ENCODE results near the gene FGF2. TPM values are rescaled to one million over a fixed set of nuclear protein-coding genes. Genes with fewer than 3 reads are reported as not detected.
"Not testable (repeated sequence)": the region's sequence is repeated elsewhere in the genome, so short reads cannot be mapped to it uniquely, and the experiment has no call there.

Gene FGF2
- total and polyA plus RNA-seq, 2 donors (not counting 1 experiment from before 2014, with no cell fraction given) = 0.13 TPM; not detected in 1

DNA sequence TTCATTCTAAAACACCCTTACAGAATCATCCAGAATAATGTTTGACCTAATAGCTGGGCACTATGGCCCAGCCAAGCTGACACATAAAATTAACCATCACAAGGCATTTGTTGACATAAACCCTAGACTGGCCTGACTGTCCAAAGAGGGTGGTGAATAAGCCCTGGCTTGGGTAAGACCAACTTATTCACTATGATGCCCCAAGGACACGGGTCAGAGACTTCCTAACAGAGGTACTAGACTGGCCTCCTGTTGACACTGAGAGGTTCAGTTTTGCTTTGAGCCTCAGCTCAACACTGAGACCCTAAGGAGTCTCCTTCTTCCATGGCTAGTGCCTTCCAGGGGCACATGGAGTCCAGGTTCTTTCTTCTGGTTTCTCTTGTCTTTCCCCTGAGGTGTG is 21.3 kb downstream of the FGF2 start:
- H3K27me3 Mint-ChIP-seq = peaks cover 20% of the 10 kb centered on the region

GRCh38 chr4:122849789-122850188 is 23.2 kb downstream of the FGF2 start:
- H3K9ac ChIP-seq (ENCODE audit: low read length); ATAC-seq (ENCODE audit: low read depth); H3K4me1 Mint-ChIP-seq; H3K9me3 ChIP-seq (ENCODE audit: control extremely low read depth in 1 of 3, control insufficient read depth in 2 of 3, insufficient read depth in 1 of 3, low read length in 2 of 3); H3K4me3 ChIP-seq (ENCODE audit: control extremely low read depth in 1 of 5, extremely low read depth in 1 of 5, insufficient read depth in 1 of 5, low read depth in 2 of 5, low read length in 4 of 5); intact Hi-C loops (cut with micrococcal nuclease); H3K4me3 Mint-ChIP-seq; DNase-seq; H3K4me1 ChIP-seq (ENCODE audit: control insufficient read depth in 2 of 2, insufficient read depth in 2 of 2, low read length in 2 of 2); H4K20me1 ChIP-seq (ENCODE audit: control insufficient read depth, insufficient read depth, low read length, poor library complexity, severe bottlenecking); H3K27ac Mint-ChIP-seq; H3K27me3 ChIP-seq (replicated peaks in 1 of 4; ENCODE audit: control extremely low read depth in 1 of 4, control insufficient read depth in 3 of 4, insufficient read depth in 4 of 4, low read length in 3 of 4); H2AFZ ChIP-seq (ENCODE audit: insufficient read depth, low read depth, low read length, poor library complexity, severe bottlenecking); H3K27ac ChIP-seq (ENCODE audit: low read length in 2 of 2); H3K79me2 ChIP-seq (ENCODE audit: control insufficient read depth, insufficient read depth, low read length); H3K36me3 ChIP-seq (replicated peaks in 1 of 2; ENCODE audit: control extremely low read depth in 1 of 2, control insufficient read depth in 1 of 2, extremely low read depth in 1 of 2, insufficient read depth in 2 of 2, low read length in 1 of 2); H3K4me2 ChIP-seq (replicated peaks; ENCODE audit: low read depth, low read length, poor library complexity, severe bottlenecking); H3K9me3 Mint-ChIP-seq (ENCODE audit: insufficient read depth); CTCF ChIA-PET; POLR2A ChIA-PET: not testable (repeated sequence)
- no CpG with 5 or more reads among the region's 3 CpGs for WGBS (ENCODE audit: insufficient coverage)
- peaks cover 28% of the 10 kb centered on the region for H3K27me3 Mint-ChIP-seq

More for the DNA sequence above, 21.3 kb downstream of the FGF2 start:
- POLR2A ChIA-PET = no interaction called here
- intact Hi-C loops (cut with micrococcal nuclease) = no loop called here
- Histone ChIP-seq H3K4me2 (replicated peaks; ENCODE audit: low read depth, low read length, poor library complexity, severe bottlenecking) (no peak overlapping the region), H3K4me3 (ENCODE audit: control extremely low read depth in 1 of 5, extremely low read depth in 1 of 5, insufficient read depth in 1 of 5, low read depth in 2 of 5, low read length in 4 of 5) (no peak overlapping the region), H3K9ac (ENCODE audit: low read length) (no peak overlapping the region), H3K27ac (ENCODE audit: low read length in 2 of 2) (no peak overlapping the region), H2AFZ (ENCODE audit: insufficient read depth, low read depth, low read length, poor library complexity, severe bottlenecking) (no peak overlapping the region), H3K4me1 (ENCODE audit: control insufficient read depth in 2 of 2, insufficient read depth in 2 of 2, low read length in 2 of 2) (no peaks in the 10 kb centered on the region), H3K9me3 (ENCODE audit: control extremely low read depth in 1 of 3, control insufficient read depth in 2 of 3, insufficient read depth in 1 of 3, low read length in 2 of 3) (no peaks in the 10 kb centered on the region), H3K79me2 (ENCODE audit: control insufficient read depth, insufficient read depth, low read length) (no peaks in the 10 kb centered on the region), H3K36me3 (replicated peaks in 1 of 2; ENCODE audit: control extremely low read depth in 1 of 2, control insufficient read depth in 1 of 2, extremely low read depth in 1 of 2, insufficient read depth in 2 of 2, low read length in 1 of 2) (no peaks in the 10 kb centered on the region), H4K20me1 (ENCODE audit: control insufficient read depth, insufficient read depth, low read length, poor library complexity, severe bottlenecking) (no peaks in the 10 kb centered on the region), H3K27me3 (replicated peaks in 1 of 4; ENCODE audit: control extremely low read depth in 1 of 4, control insufficient read depth in 3 of 4, insufficient read depth in 4 of 4, low read length in 3 of 4) (peaks cover 0 to 4% (median 1%) of the 10 kb centered on the region in 4 experiments)
- CTCF ChIA-PET = no interaction called here
- no peak for TF ChIP-seq EZH2 (IDR thresholded peaks at IDR 0.05; ENCODE audit: borderline replicate concordance, insufficient read depth, low read depth, low read length, poor library complexity, severe bottlenecking)
- TF ChIP-seq, protein P1, sequence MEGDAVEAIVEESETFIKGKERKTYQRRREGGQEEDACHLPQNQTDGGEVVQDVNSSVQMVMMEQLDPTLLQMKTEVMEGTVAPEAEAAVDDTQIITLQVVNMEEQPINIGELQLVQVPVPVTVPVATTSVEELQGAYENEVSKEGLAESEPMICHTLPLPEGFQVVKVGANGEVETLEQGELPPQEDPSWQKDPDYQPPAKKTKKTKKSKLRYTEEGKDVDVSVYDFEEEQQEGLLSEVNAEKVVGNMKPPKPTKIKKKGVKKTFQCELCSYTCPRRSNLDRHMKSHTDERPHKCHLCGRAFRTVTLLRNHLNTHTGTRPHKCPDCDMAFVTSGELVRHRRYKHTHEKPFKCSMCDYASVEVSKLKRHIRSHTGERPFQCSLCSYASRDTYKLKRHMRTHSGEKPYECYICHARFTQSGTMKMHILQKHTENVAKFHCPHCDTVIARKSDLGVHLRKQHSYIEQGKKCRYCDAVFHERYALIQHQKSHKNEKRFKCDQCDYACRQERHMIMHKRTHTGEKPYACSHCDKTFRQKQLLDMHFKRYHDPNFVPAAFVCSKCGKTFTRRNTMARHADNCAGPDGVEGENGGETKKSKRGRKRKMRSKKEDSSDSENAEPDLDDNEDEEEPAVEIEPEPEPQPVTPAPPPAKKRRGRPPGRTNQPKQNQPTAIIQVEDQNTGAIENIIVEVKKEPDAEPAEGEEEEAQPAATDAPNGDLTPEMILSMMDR (IDR thresholded peaks at IDR 0.05) = no peak
- DNase-seq = no peak
- ATAC-seq (ENCODE audit: low read depth) = no peak
- Mint-ChIP-seq H3K27ac (no peak overlapping the region), H3K9me3 (ENCODE audit: insufficient read depth) (no peaks in the 10 kb centered on the region), H3K4me1 (no peaks in the 10 kb centered on the region), H3K4me3 (no peak overlapping the region)
- 82% methylated on average over 1 of the region's 1 CpG for WGBS (ENCODE audit: insufficient coverage)
